H9 (cell line): Measurements from ENCODE around the gene NCAM1. TPM values are rescaled to one million over a fixed set of nuclear protein-coding genes. Genes with fewer than 3 reads are reported as not detected.

Source experiments
- DNase-seq: peaks from one replicate; pipeline ENCODE4 v3.0.0-alpha.2; 2017
- H2AFZ ChIP-seq: one replicate; pipeline ENCODE4 v1.6.1; 2013; ENCODE audit warnings: mild to moderate bottlenecking, low read length, control low read depth, moderate library complexity
- H2AK5ac ChIP-seq: 2 replicates; pipeline ENCODE4 v1.6.1; 2013; ENCODE audit warnings: low read length, control low read depth, mixed read lengths; ENCODE audit not compliant: insufficient read length
- H2BK120ac ChIP-seq: one replicate; pipeline ENCODE4 v1.6.1; 2013; ENCODE audit warnings: low read depth, mild to moderate bottlenecking, low read length, control low read depth, inconsistent platforms; ENCODE audit not compliant: poor library complexity, severe bottlenecking
- H2BK12ac ChIP-seq: 2 replicates; pipeline ENCODE4 v1.6.1; 2013; ENCODE audit warnings: low read length, control low read depth, mixed read lengths, low read depth; ENCODE audit not compliant: insufficient read length
- H2BK15ac ChIP-seq: 2 replicates; pipeline ENCODE4 v1.6.1; 2013; ENCODE audit warnings: low read depth, low read length, control low read depth
- H2BK20ac ChIP-seq: one replicate; pipeline ENCODE4 v1.6.1; 2013; ENCODE audit warnings: low read depth, mild to moderate bottlenecking, low read length, control low read depth, inconsistent platforms; ENCODE audit not compliant: poor library complexity, severe bottlenecking
- H2BK5ac ChIP-seq: 2 replicates; pipeline ENCODE4 v1.6.1; 2013; ENCODE audit warnings: low read length, control low read depth, mixed read lengths; ENCODE audit not compliant: insufficient read length
- H3K14ac ChIP-seq: 2 replicates; pipeline ENCODE4 v1.6.1; 2013; ENCODE audit warnings: low read length, control low read depth; ENCODE audit not compliant: insufficient read depth
- H3K18ac ChIP-seq: 2 replicates; pipeline ENCODE4 v1.6.1; 2013; ENCODE audit warnings: low read depth, mild to moderate bottlenecking, mixed read lengths, low read length, control low read depth; ENCODE audit not compliant: insufficient read length
- H3K23ac ChIP-seq: 2 replicates; pipeline ENCODE4 v1.6.1; 2013; ENCODE audit warnings: low read length, control low read depth, mixed read lengths, low read depth; ENCODE audit not compliant: insufficient read length
- H3K23me2 ChIP-seq: 2 replicates; pipeline ENCODE4 v1.6.1; 2013; ENCODE audit warnings: low read depth, mild to moderate bottlenecking, mixed read lengths, low read length, control low read depth; ENCODE audit not compliant: insufficient read length, poor library complexity, severe bottlenecking
- H3K27ac ChIP-seq: 2 replicates; pipeline ENCODE4 v1.5.1; 2013; ENCODE audit warnings: low read length, control low read depth, mixed read lengths, low read depth; ENCODE audit not compliant: insufficient read length
- H3K27me3 ChIP-seq: 2 replicates; pipeline ENCODE4 v1.6.1; 2013; ENCODE audit warnings: low read length, control low read depth, inconsistent platforms; ENCODE audit not compliant: insufficient read depth
- H3K4ac ChIP-seq: 2 replicates; pipeline ENCODE4 v1.6.1; 2013; ENCODE audit warnings: low read depth, mild to moderate bottlenecking, control low read depth, inconsistent platforms, low read length, moderate library complexity
- H3K4me1 ChIP-seq: 2 replicates; pipeline ENCODE4 v1.6.1; 2013; ENCODE audit warnings: low read length, control low read depth, inconsistent platforms; ENCODE audit not compliant: insufficient read depth
- H3K4me2 ChIP-seq: 2 replicates; pipeline ENCODE4 v1.6.1; 2013; ENCODE audit warnings: low read length, control low read depth, mixed read lengths; ENCODE audit not compliant: insufficient read length, insufficient read depth
- H3K56ac ChIP-seq: 2 replicates; pipeline ENCODE4 v1.6.1; 2013; ENCODE audit warnings: low read depth, mild to moderate bottlenecking, mixed read lengths, low read length, control low read depth; ENCODE audit not compliant: insufficient read length
- H3K79me1 ChIP-seq: 2 replicates; pipeline ENCODE4 v1.6.1; 2013; ENCODE audit warnings: low read depth, mild to moderate bottlenecking, moderate library complexity, low read length, control low read depth, inconsistent platforms; ENCODE audit not compliant: insufficient read depth, poor library complexity, severe bottlenecking
- H3K79me2 ChIP-seq: 2 replicates; pipeline ENCODE4 v1.6.1; 2013; ENCODE audit warnings: low read length, control low read depth, inconsistent platforms; ENCODE audit not compliant: insufficient read depth
- H3K9ac ChIP-seq: 2 replicates; pipeline ENCODE4 v1.6.1; 2013; ENCODE audit warnings: low read length, control low read depth, mixed read lengths; ENCODE audit not compliant: insufficient read length; ENCODE audit errors: extremely low read depth
- H3K9me3 ChIP-seq: one replicate; pipeline ENCODE4 v1.6.1; 2013; ENCODE audit warnings: low read depth, low read length, inconsistent platforms; ENCODE audit not compliant: control insufficient read depth
- H3T11ph ChIP-seq: one replicate; pipeline ENCODE4 v1.6.1; 2013; ENCODE audit warnings: mild to moderate bottlenecking, low read length, control low read depth, inconsistent platforms
- H4K20me1 ChIP-seq: one replicate; pipeline ENCODE4 v1.6.1; 2013; ENCODE audit not compliant: control insufficient read depth, insufficient read length, insufficient read depth
- H4K5ac ChIP-seq: 2 replicates; pipeline ENCODE4 v1.6.1; 2013; ENCODE audit warnings: low read depth, mild to moderate bottlenecking, mixed read lengths, low read length, control low read depth; ENCODE audit not compliant: insufficient read length
- H4K8ac ChIP-seq: replicated peaks from 2 replicates; pipeline ENCODE4 v1.6.1; 2013; ENCODE audit warnings: low read length, control low read depth, mixed read lengths, low read depth; ENCODE audit not compliant: insufficient read length
- H4K91ac ChIP-seq: 2 replicates; pipeline ENCODE4 v1.6.1; 2013; ENCODE audit warnings: low read depth, mild to moderate bottlenecking, moderate library complexity, mixed read lengths, low read length, control low read depth; ENCODE audit not compliant: insufficient read length
- H3K27ac Mint-ChIP-seq, 3 experiments: 2 replicates in 2 of 3; 3 replicates in 1 of 3; pipeline ENCODE4 v1.8.0; 2020 to 2021; ENCODE audit warnings: mixed read lengths in 3 of 3, mild to moderate bottlenecking in 1 of 3, moderate library complexity in 1 of 3
- H3K27me3 Mint-ChIP-seq: 2 replicates; pipeline ENCODE4 v1.8.0; 2021; ENCODE audit warnings: low read depth, mild to moderate bottlenecking, moderate library complexity, mixed read lengths
- H3K36me3 Mint-ChIP-seq, 3 experiments: 2 replicates in 2 of 3; 3 replicates in 1 of 3; pipeline ENCODE4 v1.8.0; 2020 to 2021; ENCODE audit warnings: low read depth in 3 of 3, mixed read lengths in 3 of 3; ENCODE audit not compliant: insufficient read depth in 1 of 3
- H3K4me1 Mint-ChIP-seq, 2 experiments: 2 replicates each; pipeline ENCODE4 v1.8.0; 2020; ENCODE audit warnings: mixed read lengths in 2 of 2
- H3K4me3 Mint-ChIP-seq, 2 experiments: 2 replicates in 1 of 2; 3 replicates in 1 of 2; pipeline ENCODE4 v1.8.0; 2020 to 2021; ENCODE audit warnings: mild to moderate bottlenecking in 2 of 2, mixed read lengths in 2 of 2, moderate library complexity in 1 of 2
- H3K9me3 Mint-ChIP-seq, 2 experiments: 2 replicates in 1 of 2; 3 replicates in 1 of 2; pipeline ENCODE4 v1.8.0; 2020; ENCODE audit warnings: mild to moderate bottlenecking in 2 of 2, mixed read lengths in 2 of 2, moderate library complexity in 1 of 2
- CTCF ChIP-seq: fragments of 200-600 bp; sonication (generic); conservative IDR thresholded peaks from 3 replicates; pipeline ENCODE4 v1.8.0; 2021; ENCODE audit warnings: antibody characterized with exemption, mild to moderate bottlenecking
- WGBS: extraction: QIAGEN DNeasy Blood & Tissue Kit; methylation state at CpG from one replicate; pipeline ENCODE4 v1.1.7; 2013; ENCODE audit warnings: missing lambda C conversion rate, low lambda C conversion rate, mixed read lengths; ENCODE audit not compliant: insufficient read length; ENCODE audit errors: extremely low coverage; 5-methylcytosine and 5-hydroxymethylcytosine counted together
- total RNA-seq: library from RNA; stranded (reverse); gene quantifications from 2 replicates; pipeline ENCODE4 v1.2.1, GENCODE V29; 2021

The NCAM1 gene
- total RNA-seq, 1 experiment from 2014 or later, result 2.5 TPM

GRCh38 chr11:113283881-113284280, 322.7 kb downstream of the NCAM1 start:
- Mint-ChIP-seq H3K27ac (no peak overlapping the region), H3K36me3 (no peaks in the 10 kb centered on the region; a peak in 1 of 7 replicates), H3K4me1 (no peaks in the 10 kb centered on the region), H3K27me3 (no peaks in the 10 kb centered on the region; the same call in 1 of the 2 replicates), H3K4me3 (no peak overlapping the region), H3K9me3 (no peaks in the 10 kb centered on the region)
- Histone ChIP-seq H2BK12ac (no peak overlapping the region), H4K5ac (no peak overlapping the region), H3K18ac (no peak overlapping the region), H3K4me1 (no peaks in the 10 kb centered on the region), H2AK5ac (no peak overlapping the region), H2AFZ (no peak overlapping the region), H3K27me3 (no peaks in the 10 kb centered on the region), H4K91ac (no peak overlapping the region), H2BK15ac (no peak overlapping the region), H3K27ac (no peak overlapping the region), H3K4me2 (no peak overlapping the region), H3K79me2 (no peaks in the 10 kb centered on the region), H3K79me1 (no peaks in the 10 kb centered on the region), H2BK120ac (no peak overlapping the region), H4K20me1 (no peaks in the 10 kb centered on the region), H3K56ac (no peak overlapping the region), H2BK20ac (no peak overlapping the region), H3K9ac (no peak overlapping the region), H3K9me3 (no peaks in the 10 kb centered on the region), H3T11ph (no peak overlapping the region), H4K8ac (no peak overlapping the region), H2BK5ac (no peak overlapping the region), H3K14ac (no peak overlapping the region), H3K4ac (no peak overlapping the region), H3K23ac (no peak overlapping the region), H3K23me2 (no peaks in the 10 kb centered on the region)
- no peak for TF ChIP-seq CTCF
- no peak for DNase-seq
- WGBS, result no CpG with 5 or more reads among the region's 2 CpGs
